GM19023 (cell line): ENCODE measurements around the gene SLC12A7.
"Not testable (repeated sequence)": the region's sequence is repeated elsewhere in the genome, so short reads cannot be mapped to it uniquely, and the experiment has no call there.

ENCODE experiments used
- ATAC-seq: cut with Tn5 transposase; IDR thresholded peaks from one replicate; pipeline ENCODE4 v1.9.1; 2021; ENCODE audit warnings: mild to moderate bottlenecking, moderate library complexity; ENCODE audit not compliant: unreplicated experiment

The SLC12A7 gene

DNA sequence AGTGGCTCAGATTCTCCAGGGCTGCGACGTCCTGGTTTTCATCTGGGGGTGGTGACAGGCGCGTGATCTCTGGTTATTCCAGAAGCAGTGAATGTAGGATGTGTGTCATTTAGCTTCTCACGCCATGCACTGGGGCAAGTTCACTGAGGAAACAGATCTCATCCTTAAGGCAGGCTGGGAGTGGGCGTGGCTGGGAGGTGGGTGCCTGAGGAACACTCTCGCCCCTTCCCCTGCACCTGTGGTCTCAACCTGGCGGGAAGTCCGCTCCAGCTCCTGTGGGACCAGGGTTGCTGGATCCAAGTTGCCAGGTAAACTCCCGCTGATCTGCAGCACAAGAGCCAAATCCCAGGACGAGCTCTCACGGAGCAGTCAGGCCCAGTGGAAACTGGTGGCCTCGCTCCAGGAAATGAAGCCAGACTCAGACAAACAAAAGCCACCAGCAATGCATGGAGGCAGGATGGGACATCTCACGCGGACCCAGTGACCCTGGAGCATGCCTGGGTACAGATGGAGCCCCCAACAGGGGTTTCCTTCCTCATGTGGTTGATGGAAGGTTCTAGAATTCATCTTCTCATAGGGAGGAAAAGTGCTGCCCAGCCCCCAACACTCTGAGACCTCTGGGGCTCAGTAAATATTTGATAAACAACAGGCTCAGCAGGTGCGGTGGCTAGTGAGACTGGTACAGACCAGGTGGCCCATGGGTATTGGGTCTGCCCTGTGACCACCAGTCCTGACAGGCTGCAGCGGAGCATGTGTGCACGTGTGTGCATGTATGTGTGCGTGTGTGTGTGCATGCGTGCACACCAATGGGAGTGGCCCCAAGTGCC is 16.3 kb upstream of the SLC12A7 start:
- ATAC-seq, result no peak

DNA sequence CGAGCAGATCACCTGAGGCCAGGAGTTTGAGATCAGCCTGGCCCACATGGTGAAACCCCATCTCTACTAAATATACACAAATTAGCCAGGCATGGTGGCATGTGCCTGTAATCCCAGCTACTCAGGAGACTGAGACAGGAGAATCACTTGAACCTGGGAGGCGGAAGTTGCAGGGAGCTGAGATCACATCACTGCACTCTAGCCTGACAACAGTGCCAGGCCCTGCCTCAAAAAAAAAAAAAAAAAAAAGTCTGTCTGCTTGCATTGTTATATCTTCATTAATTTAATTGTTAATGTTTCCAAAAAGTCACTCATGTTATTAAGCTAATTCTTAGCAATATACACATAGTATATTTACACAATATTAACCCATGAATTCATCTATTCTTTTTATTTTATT is 13.8 kb upstream of the SLC12A7 start:
- ATAC-seq, result not testable (repeated sequence)

DNA sequence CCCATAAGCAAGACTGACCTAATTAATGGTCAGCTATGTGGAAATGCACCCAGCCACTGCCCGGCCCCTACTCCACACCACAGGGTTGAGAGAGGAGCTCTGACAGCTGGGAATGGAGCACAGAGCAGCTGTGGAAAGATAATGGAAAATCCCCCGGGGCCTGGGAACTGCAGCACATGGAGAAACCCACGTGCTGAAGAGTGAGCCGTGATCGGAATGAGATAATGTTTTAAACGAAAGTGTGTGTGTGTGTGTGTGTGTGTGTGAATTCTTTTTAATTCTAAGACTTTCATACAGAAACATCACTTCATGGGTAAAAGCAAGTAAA is 13.1 kb upstream of the SLC12A7 start:
- no peak for ATAC-seq

DNA sequence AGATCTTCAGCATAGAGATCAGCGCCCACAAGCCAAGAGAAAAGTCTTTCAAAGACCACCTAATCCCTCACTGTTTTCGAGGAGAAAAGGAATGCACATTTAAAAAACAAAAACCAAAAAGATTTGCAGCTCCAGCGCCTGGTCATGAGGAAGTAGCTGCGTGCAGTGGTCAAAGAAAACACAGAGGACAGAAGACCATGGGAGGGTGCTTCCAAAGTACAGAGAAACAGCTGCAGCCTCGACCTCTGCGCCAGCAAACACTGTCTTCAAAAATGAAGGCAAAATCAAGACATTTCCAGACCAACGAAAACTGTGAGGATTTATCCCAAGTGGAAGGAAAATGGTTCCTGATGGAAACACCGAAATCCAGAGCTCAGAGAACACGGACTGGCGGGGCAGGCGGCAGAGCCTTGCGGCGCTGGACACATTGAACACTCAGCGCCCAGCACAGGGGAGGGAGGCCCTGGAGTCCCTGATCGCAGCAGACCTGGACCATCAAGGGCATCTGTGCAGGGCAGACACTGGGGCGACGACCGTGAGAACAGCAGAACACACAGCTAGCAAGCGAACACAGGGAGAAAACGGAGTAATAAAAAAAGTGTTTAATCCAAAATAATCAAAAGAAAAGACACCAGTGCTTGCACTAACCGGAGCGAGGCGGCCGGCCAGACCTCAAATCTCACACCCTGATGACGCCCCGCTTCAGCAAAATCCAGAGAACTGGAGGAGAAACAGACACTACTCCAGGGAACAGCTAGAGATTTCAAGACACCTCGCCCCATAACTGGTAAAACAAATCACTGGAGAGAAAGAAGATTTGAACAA is 12.6 kb upstream of the SLC12A7 start:
- no peak for ATAC-seq

DNA sequence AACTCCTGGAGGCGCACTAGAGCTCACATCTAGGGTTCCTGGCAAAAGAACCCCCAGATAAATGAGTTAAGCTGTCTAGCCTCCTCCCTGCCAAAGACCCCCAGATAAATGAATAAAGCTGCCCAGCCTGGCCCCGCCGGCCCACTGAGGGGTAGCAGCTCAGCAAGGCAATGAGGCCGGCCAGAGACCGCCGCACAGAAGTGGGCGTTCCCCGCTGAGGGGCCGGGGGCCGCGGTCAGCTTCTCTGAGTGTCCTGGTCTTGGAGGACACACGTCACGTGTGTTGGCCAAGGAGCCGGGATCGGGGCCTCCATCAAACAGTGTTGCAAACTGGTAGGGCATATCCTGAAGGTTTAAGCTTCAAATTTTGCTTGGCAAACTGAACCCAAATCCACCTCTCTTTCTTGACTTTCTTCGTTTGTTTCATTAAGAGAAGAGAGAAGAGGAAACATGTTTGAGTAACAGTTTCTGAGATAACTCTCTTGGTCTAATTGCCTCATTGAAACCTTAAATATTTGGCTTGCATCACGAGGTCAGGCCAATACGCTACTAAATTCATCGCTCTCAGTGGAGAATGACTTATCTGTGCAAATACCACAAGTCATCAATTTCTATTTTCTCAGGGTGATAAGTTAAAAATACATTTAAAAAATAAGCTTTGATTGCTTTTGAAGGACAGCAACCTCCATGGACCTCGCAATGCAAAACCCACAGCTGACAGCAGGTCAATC is 11.7 kb upstream of the SLC12A7 start:
- no peak for ATAC-seq

DNA sequence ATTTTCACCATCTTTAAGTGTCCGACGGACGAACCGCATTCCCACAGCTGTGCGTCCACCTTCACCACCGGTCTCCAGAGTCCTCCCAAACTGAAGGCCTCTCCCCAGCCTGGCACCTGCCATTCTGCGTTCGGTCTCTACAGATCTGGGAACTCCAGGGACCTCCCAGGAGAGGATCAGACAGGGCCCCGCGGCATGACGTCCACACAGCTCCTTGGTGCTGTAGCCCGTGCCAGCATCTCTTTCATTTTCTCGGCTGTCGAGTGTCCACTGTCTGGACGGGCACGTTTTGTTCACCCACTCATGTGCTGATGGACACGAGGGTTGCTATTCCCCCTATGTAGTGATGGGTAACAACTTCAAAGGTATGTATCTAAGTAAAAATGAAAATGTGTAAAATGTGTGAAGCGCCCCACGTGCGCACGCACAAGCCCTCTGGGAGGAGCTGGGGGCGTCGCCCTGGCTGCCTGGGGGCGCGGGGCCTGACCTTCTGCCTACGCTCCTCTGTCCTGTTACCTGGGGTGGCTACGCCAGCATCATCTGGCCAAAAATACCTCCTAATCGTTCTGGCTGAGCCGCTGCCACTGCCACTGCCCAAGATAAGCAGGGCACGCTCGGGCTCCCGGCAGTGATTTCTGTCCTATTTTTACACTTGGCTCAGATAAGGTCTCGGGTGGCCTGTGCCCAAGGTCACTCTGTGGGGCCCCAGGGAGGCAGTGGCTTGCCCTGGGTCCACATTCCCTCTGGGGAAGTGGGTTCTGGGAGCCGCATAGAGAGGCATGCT is 10.8 kb upstream of the SLC12A7 start:
- ATAC-seq, result no peak

DNA sequence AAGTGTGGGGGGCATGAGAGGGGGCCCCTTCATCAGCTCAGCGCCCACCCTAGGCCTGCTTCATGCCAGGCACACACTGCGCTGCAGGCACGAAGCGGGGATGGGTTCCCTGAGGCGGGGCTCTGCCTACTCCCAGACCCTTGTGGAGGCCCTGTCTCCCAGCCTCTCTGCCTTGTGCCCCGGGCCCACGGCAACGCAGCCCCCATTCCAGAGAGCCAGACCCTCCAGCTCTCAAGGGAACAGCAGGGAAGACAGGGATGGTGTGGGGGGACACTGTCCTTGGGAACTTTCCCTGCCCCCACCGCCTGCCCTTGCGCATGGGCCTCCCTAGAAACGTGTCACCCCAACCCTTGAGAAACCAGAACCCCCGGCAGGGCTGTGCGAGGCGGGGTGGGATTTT is 10.0 kb upstream of the SLC12A7 start:
- ATAC-seq, result no peak

DNA sequence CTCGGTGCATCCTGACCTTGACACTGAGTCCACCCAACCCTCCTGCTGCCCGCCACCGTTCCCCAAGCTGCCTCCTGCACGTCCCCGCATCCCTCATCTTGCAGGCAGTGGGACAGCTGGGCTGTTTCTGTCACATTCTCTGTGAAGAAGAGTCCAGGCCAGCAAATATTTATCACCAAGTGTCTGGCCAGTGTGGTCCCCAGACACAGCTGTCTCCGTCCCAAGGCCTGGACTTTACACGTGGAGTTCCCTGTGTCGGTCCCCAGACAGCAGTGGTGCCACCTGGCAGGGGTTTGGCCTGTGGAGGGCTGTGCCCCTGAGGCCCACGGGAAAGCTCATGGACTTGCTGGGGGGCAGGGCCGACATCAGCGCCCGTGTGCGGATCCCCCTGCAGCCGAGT is 9.2 kb upstream of the SLC12A7 start:
- ATAC-seq, result no peak

DNA sequence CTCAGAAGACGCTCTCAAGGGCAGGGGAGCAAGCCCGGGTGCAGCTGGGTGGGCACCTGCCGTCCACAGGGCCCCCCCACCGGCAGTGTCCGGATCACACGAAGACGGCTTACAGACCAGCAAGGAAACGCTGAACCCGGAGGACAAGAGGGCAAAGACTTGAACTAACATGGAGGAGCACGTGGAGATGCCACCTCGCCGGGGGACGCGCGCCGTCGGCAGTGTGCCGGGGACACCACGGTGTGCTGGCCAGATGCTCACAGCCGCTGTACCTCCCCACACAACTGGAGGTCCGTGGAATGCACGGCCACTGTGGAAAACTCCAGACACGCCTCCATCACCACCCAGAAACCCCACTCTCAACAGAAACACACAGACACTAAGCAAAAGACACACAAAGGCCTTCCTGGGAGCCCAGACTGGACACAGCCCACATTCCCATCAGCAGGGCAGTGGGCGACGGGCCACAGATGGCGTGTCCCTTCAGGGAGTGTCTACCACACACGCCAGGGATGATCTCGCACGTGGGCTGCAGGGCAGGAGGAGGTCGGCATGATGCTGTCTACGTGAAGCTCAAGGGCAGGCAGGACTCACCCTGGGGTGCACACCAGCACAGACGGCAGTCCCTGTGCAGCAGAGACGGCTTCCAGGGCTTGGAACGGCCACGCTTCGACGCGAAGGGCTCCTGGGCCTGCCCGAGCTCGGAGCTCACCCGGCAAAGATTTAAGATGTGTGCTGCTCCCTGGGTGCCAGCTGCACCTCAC is 8.6 kb upstream of the SLC12A7 start:
- ATAC-seq, result no peak

DNA sequence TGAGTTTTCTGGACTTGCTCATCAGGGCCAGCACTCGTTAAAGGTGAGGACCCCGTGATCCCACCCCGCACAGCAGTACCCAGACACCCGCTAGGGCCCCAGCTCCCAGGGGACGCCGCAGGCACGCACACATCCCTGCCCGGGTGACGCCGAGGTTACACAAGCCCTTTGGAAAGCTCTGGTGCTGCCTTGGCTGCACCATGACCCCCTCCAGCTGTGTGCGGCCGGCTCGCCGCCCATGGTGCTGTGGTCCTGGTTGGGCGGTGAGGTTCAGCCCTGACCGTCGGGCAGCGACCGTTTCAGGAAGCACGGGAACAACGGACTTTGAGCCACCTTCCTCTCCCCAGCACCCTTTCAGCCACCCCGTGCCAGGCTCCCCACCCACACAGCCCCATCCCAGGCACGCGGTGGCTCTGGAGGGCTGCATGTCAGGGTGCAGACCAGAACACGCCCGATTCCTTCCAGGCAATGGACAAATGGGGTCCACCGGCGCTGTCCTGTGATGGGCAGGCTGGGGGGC is 7.5 kb upstream of the SLC12A7 start:
- no peak for ATAC-seq

DNA sequence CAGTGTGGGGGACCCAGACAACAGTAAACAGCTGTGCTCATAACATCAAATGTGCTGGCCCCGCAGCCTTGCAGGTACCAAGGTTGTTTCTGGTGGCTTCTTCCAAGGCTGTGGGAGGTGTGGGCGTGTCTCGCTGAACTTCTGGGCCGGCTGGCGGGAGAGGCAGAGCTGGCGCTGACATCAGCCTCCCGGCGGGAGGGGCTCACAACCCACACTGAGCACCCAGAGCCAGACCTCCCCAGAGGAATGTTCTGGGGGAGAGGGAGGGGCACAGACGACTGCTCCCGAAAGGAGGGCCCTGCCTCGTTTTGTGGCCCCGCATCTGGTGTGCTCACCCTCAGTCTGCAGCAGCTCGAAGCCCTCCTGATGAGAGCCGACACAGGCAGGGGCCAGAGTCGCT is 6.9 kb upstream of the SLC12A7 start:
- ATAC-seq, result no peak

DNA sequence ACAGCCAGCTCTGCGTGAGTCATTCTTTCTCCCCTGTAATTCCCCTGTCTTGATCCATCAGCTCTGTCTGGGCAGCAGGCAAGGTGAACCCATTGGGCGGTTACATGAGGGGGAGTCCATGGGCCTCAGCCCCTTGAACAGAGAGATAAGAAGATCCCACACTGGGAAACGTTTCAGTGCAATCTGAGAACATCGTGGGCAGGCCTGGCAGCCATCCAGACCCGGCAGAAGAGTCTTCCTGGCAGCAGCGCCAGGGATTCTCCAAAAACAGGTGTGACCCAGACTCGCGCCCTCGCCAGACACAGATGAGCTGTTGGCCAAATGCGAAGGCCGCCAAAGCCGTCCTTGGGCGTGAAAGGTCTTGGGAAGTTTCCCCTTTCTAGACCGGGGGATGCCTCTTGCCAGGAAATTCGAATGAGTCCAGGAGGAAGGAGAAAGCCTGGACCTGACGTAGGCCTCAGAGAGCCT is 6.4 kb upstream of the SLC12A7 start:
- no peak for ATAC-seq

DNA sequence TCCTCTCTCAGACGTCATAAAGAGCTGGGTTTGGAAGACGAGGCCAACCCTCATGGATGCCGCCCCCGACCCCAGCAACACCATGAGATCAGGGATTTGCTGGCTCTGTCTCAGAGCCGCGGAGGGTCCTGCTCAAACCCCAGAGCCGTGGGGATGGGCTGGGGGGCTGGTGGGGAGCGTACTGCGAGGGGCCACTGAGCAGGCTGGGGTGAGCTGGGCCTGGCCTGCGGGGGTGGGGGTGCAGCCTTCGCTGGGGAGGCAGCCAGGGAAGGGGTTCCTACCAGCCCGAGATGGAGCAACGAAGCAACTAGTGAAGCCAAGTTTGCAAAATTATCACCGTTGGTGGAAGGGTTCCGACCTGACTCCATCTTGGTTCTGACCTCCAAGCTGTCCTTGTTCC is 5.1 kb upstream of the SLC12A7 start:
- no peak for ATAC-seq

DNA sequence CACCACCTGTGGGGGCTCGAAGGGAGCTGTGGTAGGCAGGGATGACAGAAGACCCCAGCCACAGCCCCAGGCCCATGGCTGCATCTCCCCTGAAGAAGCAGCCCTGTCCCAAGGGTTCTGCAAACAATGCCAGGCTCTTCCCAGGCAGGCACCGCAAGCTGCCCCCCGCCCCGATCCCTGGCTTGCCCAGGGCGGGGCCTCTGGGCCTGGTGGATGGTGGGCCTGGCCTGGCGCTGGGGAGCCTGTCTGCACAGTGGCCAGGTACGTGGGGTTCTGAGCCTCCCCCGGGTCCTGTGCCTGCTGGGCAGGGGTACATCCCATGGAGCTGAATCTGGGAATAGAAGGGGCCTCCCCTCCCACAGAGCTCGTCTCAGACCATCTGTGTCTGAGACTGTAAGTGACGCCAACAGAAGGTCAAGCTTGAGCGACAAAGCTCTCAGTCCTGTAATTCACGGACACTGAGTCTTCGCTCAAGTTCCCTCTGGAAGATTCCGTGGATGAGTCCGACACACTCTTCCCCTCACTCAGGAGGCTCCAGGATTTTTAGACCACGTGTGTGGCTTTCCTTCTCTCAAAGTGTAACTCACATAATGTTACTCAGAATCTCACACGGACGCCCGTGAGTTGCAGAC is 4.4 kb upstream of the SLC12A7 start:
- ATAC-seq, result no peak

DNA sequence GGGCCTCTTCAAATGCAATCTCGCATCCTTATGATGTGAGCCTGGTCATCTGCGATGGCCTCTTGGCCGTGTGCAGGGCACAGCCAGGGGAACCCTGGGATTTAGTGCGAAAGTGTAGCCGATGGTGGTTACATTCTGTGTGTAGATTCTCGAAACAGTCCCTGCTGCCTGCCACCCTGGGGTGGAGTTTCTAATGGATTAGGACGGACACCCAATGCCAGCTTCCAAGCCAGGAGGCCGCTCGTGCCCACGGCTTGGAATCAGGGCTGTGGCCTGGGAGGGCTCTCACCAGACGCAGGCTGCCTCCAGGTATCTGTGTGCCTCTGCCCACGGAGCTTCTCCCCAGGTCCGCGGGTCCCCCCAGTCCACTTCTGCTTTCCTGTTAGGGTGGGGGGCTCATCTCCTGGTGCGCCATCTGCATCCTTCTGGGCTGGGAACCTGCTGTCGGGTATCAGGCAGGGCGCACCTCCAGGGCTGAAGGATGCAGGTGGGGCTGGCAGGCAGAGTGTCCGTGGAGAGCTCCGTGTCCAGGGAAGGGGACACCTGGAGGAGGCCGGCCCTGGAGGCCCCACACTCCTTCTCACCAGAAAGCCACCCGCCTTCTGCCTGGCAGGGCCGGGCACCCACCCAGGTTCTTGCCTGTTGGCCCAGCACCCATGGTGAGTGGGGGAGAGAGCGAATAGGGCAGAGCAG is 3.4 kb upstream of the SLC12A7 start:
- no peak for ATAC-seq

DNA sequence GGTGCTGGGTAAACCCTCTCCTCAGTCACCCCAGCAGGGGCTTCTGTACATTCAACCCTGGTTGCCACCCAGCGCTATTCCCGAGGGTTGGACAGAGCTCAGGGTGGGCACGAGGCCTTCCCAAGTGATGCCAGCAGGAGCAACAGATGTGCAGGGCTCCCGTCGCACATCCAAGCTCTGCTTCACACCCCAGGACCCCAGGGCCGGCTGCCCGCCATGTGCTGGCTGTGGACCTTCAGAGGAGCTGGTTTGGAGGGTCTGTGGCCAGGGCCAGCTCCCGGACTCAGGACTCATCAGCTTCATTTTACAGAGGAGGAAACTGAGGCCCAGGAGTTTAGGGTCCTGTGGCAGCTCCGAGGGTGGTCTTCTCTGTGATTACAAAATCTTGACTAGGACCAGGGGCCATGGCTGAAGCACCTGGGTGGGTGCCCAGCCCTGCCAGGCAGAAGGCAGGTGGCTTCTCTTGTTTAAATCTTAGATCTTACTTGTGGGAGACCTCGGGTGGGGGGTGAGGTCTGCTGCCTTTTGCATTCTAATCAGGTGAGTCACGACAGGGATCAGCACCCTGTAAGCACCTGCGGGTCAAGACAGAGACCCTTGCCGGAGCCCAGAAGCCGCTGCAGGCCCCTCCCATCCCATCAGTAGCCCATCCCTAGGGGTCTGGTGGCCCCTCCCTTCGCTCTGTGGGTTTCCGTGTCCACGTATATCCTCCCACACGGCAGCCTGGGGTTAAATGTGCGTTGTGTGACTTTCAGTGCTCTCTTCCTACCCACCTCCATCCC is 2.1 kb upstream of the SLC12A7 start:
- ATAC-seq, result no peak

DNA sequence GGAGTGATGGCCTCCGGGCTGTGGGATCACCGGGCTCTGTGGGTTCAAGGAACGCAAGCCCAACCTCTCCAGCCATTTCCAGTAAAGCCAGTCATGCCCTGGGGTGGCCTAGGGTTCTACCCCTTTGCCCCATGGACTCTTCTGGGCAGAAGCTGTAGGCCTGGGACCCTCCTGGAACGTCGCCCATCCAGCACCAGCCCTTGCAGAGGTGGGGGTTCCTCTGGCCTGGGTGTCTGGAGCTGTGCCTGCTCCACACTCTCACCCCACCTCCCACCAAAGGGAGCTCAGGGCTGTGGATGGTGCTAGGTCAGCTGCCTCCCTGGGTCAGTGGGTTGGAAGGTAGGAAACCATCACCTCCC is 1.4 kb upstream of the SLC12A7 start:
- no peak for ATAC-seq
